SK-N-SH (cell line): Measurements from ENCODE around the gene SV2C. TPM values are rescaled to one million over a fixed set of nuclear protein-coding genes. Genes with fewer than 3 reads are reported as not detected.

ENCODE experiments used
- CTCF ChIA-PET: fragments of 300-600, 350-600 bp; formaldehyde crosslinking; extraction: SDS; loops from one replicate; lab custom pipeline; 2021; lab: Yijun Ruan, JAX
- POLR2A ChIA-PET: fragments of 350-600 bp; sonication (Branson Sonifier 250); formaldehyde crosslinking; extraction: SDS; loops from one replicate; lab custom pipeline; 2020; ENCODE audit warnings: antibody characterized with exemption, inconsistent platforms; lab: Yijun Ruan, JAX
- DNase-seq: peaks from one replicate; pipeline ENCODE4 v3.0.0; 2012
- H2AFZ ChIP-seq: fragments of 200-600 bp; sonication (generic); 2 replicates; pipeline ENCODE4 v1.8.1; 2016; ENCODE audit warnings: antibody characterized with exemption, mild to moderate bottlenecking, low read depth
- H3F3A ChIP-seq: fragments of 200-600 bp; sonication (generic); replicated peaks from 2 replicates; pipeline ENCODE3; 2016; ENCODE audit warnings: antibody characterized with exemption, mild to moderate bottlenecking; ENCODE audit not compliant: insufficient read depth
- H3K27ac ChIP-seq, 2 experiments: fragments of 200-500 bp in 1 of 2; fragments of 200-600 bp in 1 of 2; sonication (Bioruptor generic) in 1 of 2; sonication (generic), shearing (Covaris generic) in 1 of 2; 2 replicates each; pipeline versions ENCODE4 v1.5.1 to v1.6.1; 2014 to 2016; ENCODE audit warnings: low read depth in 2 of 2, inconsistent platforms in 1 of 2, low read length in 1 of 2, mild to moderate bottlenecking in 1 of 2, mixed read lengths in 1 of 2
- H3K27me3 ChIP-seq: fragments of 200-600 bp; sonication (generic), shearing (Covaris generic); 2 replicates; pipeline ENCODE4 v1.6.1; 2016; ENCODE audit warnings: mixed run types; ENCODE audit not compliant: insufficient read depth
- H3K36me3 ChIP-seq, 2 experiments: fragments of 200-500 bp in 1 of 2; fragments of 200-600 bp in 1 of 2; sonication (Bioruptor generic) in 1 of 2; sonication (generic) in 1 of 2; replicated peaks in 1 of 2; 2 replicates each; pipeline versions ENCODE3 to v1.5.1; 2014 to 2016; ENCODE audit warnings: low read length in 1 of 2, mild to moderate bottlenecking in 1 of 2; ENCODE audit not compliant: insufficient read depth in 2 of 2, control insufficient read depth in 1 of 2
- H3K4me1 ChIP-seq, 2 experiments: fragments of 200-500 bp in 1 of 2; fragments of 200-600 bp in 1 of 2; sonication (Bioruptor generic) in 1 of 2; sonication (generic), shearing (Covaris generic) in 1 of 2; 2 replicates each; pipeline versions ENCODE4 v1.5.1 to v1.6.1; 2014 to 2016; ENCODE audit warnings: low read depth in 1 of 2, low read length in 1 of 2, mixed run types in 1 of 2; ENCODE audit not compliant: insufficient read depth in 2 of 2, control insufficient read depth in 1 of 2
- H3K4me2 ChIP-seq: fragments of 200-600 bp; sonication (generic), shearing (Covaris generic); 2 replicates; pipeline ENCODE4 v1.6.1; 2017; ENCODE audit warnings: mixed run types
- H3K4me3 ChIP-seq, 2 experiments: fragments of 200-500 bp in 1 of 2; fragments of 200-600 bp in 1 of 2; sonication (Bioruptor generic) in 1 of 2; sonication (generic), shearing (Covaris generic) in 1 of 2; 2 replicates each; pipeline versions ENCODE4 v1.5.1 to v1.8.1; 2014 to 2016; ENCODE audit warnings: low read depth in 2 of 2, inconsistent platforms in 1 of 2, low read length in 1 of 2, mild to moderate bottlenecking in 1 of 2, mixed read lengths in 1 of 2, moderate library complexity in 1 of 2
- H3K79me2 ChIP-seq: fragments of 200-600 bp; sonication (generic); 2 replicates; pipeline ENCODE4 v1.8.1; 2017; ENCODE audit warnings: mild to moderate bottlenecking; ENCODE audit not compliant: insufficient read depth
- H3K9ac ChIP-seq: fragments of 200-600 bp; sonication (generic); 2 replicates; pipeline ENCODE4 v1.6.1; 2017; ENCODE audit warnings: mixed run types
- H3K9me2 ChIP-seq: fragments of 200-600 bp; sonication (generic); 2 replicates; pipeline ENCODE4 v1.6.1; 2017; ENCODE audit warnings: mixed run types
- H3K9me3 ChIP-seq: fragments of 200-600 bp; sonication (generic); 2 replicates; pipeline ENCODE4 v1.6.1; 2017; ENCODE audit warnings: mixed run types, mild to moderate bottlenecking, moderate library complexity
- H4K20me1 ChIP-seq: fragments of 200-600 bp; sonication (generic); 2 replicates; pipeline ENCODE4 v1.6.1; 2017; ENCODE audit warnings: mild to moderate bottlenecking, mixed run types; ENCODE audit not compliant: insufficient read depth
- EP300 ChIP-seq, 2 experiments: IDR thresholded peaks; 2 replicates each; pipeline versions ENCODE4 v1.4.0 to v1.6.1; 2012; ENCODE audit warnings: borderline replicate concordance in 1 of 2, low read depth in 1 of 2, low read length in 1 of 2
- FOSL2 ChIP-seq: IDR thresholded peaks from 2 replicates; pipeline ENCODE4 v1.4.0; 2012; ENCODE audit warnings: low read depth, mild to moderate bottlenecking, moderate library complexity, borderline replicate concordance
- FOXJ3 ChIP-seq: sonication (generic); formaldehyde crosslinking; IDR thresholded peaks from 2 replicates; pipeline ENCODE4 v1.5.1; 2020; ENCODE audit warnings: mild to moderate bottlenecking, missing genetic modification reagents
- FOXM1 ChIP-seq: IDR thresholded peaks from 2 replicates; pipeline ENCODE4 v1.4.0; 2012; ENCODE audit warnings: low read depth, mild to moderate bottlenecking
- GABPA ChIP-seq: IDR thresholded peaks from 2 replicates; pipeline ENCODE4 v1.4.0; 2012; ENCODE audit warnings: low read depth, mild to moderate bottlenecking
- JUND ChIP-seq: IDR thresholded peaks from 2 replicates; pipeline ENCODE4 v1.4.0; 2012
- MAX ChIP-seq: IDR thresholded peaks from 2 replicates; pipeline ENCODE4 v1.4.0; 2012; ENCODE audit warnings: low read depth
- PBX3 ChIP-seq: IDR thresholded peaks from 2 replicates; pipeline ENCODE4; 2012
- RAD21 ChIP-seq: IDR thresholded peaks from 2 replicates; pipeline ENCODE4 v1.6.1; 2012; ENCODE audit warnings: mild to moderate bottlenecking, low read length
- RXRA ChIP-seq: IDR thresholded peaks from 2 replicates; pipeline ENCODE4 v1.4.0; 2012; ENCODE audit warnings: low read depth, mild to moderate bottlenecking, borderline replicate concordance
- TAF1 ChIP-seq: IDR thresholded peaks from 2 replicates; pipeline ENCODE4 v1.6.1; 2012; ENCODE audit warnings: low read depth, mild to moderate bottlenecking, low read length, moderate library complexity, borderline replicate concordance
- TCF12 ChIP-seq: IDR thresholded peaks from 2 replicates; pipeline ENCODE4 v1.4.0; 2012
- YY1 ChIP-seq: IDR thresholded peaks from 2 replicates; pipeline ENCODE4 v1.4.0; 2012; ENCODE audit warnings: low read depth, mild to moderate bottlenecking
- ZBTB33 ChIP-seq: IDR thresholded peaks from 2 replicates; pipeline ENCODE4 v1.4.0; 2012; ENCODE audit warnings: low read depth, borderline replicate concordance
- polyA plus RNA-seq, 3 experiments: library from polyadenylated mRNA; depleted of rRNA; stranded (reverse); fragments of >200 nt; gene quantifications; 2 replicates each; pipeline ENCODE4 v1.2.3, GENCODE V29; 2012

Gene SV2C
- polyA plus RNA-seq, 1 of the 3 experiments (the other 2 are of a cell fraction) = 0.05 TPM

- TF ChIP-seq ZBTB33 = no peak
- no peak for TF ChIP-seq GABPA
- TF ChIP-seq TCF12 = no peak
- no peak for TF ChIP-seq PBX3
- no peak for TF ChIP-seq JUND
Measured at GRCh38 chr5:76180814-76181805, 97.9 kb downstream of the SV2C start (continued).

GRCh38 chr5:76187386-76187785, 104.2 kb downstream of the SV2C start:
- Histone ChIP-seq H3K27me3 (no peaks in the 10 kb centered on the region), H3K9ac (no peak overlapping the region), H3K4me1 (peaks cover 0 to 7% of the 10 kb centered on the region in 2 experiments; a peak in 1 of 4 replicates), H2AFZ (no peak overlapping the region), H4K20me1 (no peaks in the 10 kb centered on the region), H3K36me3 (no peaks in the 10 kb centered on the region), H3K9me2 (no peaks in the 10 kb centered on the region), H3K9me3 (no peaks in the 10 kb centered on the region), H3K79me2 (no peaks in the 10 kb centered on the region), H3K27ac (no peak overlapping the region; a peak in 1 of 4 replicates)
- DNase-seq = no peak
- ChIA-PET CTCF (interaction anchor here (0.8 kb wide), 1 partner anchor 69 kb away, joined by 3 read pairs; no protein-coding TSS in a partner anchor), POLR2A (no interaction called here)
- TF ChIP-seq YY1 (no peak), RXRA (no peak), FOSL2 (no peak), RAD21 (no peak), FOXJ3 (CRISPR knock-in tag) (no peak), FOXM1 (no peak), MAX (no peak), EP300 (IDR thresholded peaks at IDR 0.05; ENCODE audit: borderline replicate concordance in 1 of 2, low read depth in 1 of 2, low read length in 1 of 2) (no peak), PBX3 (no peak), TAF1 (no peak)
- TF ChIP-seq, all 33 proteins: peak for 0
- Histone ChIP-seq H3K4me3 (no peak overlapping the region), H3F3A (no peaks in the 10 kb centered on the region), H3K4me2 (no peak overlapping the region)
